ENCODE measurements around the gene CELF2. TPM values are rescaled to one million over a fixed set of nuclear protein-coding genes. Genes with fewer than 3 reads are reported as not detected.

CELF2 gene
- polyA plus RNA-seq, 1 donor from 2014 or later: 55.5 TPM

DNA sequence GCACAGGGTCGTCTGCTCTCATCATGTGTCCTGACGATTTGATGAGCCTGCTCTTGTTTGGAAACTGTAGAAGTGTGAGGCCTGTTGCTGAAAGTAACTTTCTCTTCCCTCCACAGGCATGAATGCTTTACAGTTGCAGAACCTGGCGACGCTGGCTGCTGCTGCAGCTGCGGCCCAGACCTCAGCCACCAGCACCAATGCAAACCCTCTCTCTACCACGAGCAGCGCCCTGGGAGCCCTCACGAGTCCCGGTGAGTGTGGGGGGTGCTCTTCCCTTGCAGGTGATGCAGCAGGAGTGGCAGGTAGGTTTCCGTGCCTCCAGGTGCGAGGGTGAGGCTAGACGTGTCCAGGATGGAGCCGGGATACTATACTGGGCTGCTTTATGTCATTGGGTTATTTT, 270.6 kb downstream of the CELF2 start:
- Histone ChIP-seq H4K20me1 (ENCODE audit: insufficient read depth) (no peaks in the 10 kb centered on the region), H3K4me3 (ENCODE audit: low read length) (no peak overlapping the region), H3K9ac (ENCODE audit: low read length) (no peak overlapping the region), H3K27ac (ENCODE audit: low read length) (no peak overlapping the region), H3K36me3 (ENCODE audit: insufficient read depth, low read length) (peaks cover 14% of the 10 kb centered on the region), H2AFZ (ENCODE audit: low read depth, low read length) (no peak overlapping the region), H3K79me2 (replicated peaks; ENCODE audit: insufficient read depth, low read length) (no peaks in the 10 kb centered on the region), H3K27me3 (ENCODE audit: insufficient read depth, low read depth, low read length) (no peaks in the 10 kb centered on the region), H3F3A (ENCODE audit: insufficient read depth, low read length, poor library complexity, severe bottlenecking) (no peaks in the 10 kb centered on the region), H3K4me2 (ENCODE audit: low read length) (no peak overlapping the region), H3K9me3 (ENCODE audit: low read length) (no peaks in the 10 kb centered on the region), H3K9me2 (ENCODE audit: insufficient read depth, low read length) (no peaks in the 10 kb centered on the region)
- TF ChIP-seq, protein P1, sequence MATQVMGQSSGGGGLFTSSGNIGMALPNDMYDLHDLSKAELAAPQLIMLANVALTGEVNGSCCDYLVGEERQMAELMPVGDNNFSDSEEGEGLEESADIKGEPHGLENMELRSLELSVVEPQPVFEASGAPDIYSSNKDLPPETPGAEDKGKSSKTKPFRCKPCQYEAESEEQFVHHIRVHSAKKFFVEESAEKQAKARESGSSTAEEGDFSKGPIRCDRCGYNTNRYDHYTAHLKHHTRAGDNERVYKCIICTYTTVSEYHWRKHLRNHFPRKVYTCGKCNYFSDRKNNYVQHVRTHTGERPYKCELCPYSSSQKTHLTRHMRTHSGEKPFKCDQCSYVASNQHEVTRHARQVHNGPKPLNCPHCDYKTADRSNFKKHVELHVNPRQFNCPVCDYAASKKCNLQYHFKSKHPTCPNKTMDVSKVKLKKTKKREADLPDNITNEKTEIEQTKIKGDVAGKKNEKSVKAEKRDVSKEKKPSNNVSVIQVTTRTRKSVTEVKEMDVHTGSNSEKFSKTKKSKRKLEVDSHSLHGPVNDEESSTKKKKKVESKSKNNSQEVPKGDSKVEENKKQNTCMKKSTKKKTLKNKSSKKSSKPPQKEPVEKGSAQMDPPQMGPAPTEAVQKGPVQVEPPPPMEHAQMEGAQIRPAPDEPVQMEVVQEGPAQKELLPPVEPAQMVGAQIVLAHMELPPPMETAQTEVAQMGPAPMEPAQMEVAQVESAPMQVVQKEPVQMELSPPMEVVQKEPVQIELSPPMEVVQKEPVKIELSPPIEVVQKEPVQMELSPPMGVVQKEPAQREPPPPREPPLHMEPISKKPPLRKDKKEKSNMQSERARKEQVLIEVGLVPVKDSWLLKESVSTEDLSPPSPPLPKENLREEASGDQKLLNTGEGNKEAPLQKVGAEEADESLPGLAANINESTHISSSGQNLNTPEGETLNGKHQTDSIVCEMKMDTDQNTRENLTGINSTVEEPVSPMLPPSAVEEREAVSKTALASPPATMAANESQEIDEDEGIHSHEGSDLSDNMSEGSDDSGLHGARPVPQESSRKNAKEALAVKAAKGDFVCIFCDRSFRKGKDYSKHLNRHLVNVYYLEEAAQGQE (IDR thresholded peaks at IDR 0.05; ENCODE audit: borderline replicate concordance): no peak
- no peak for TF ChIP-seq EP300 (conservative IDR thresholded peaks at IDR 0.05; ENCODE audit: poor library complexity, severe bottlenecking)
- no peak for TF ChIP-seq EZH2 (IDR thresholded peaks at IDR 0.05; ENCODE audit: borderline replicate concordance, insufficient read depth, low read length, poor library complexity, severe bottlenecking)
- no peak for TF ChIP-seq SMC3 (conservative IDR thresholded peaks at IDR 0.05; ENCODE audit: poor library complexity)
- TF ChIP-seq POLR2AphosphoS5 (IDR thresholded peaks at IDR 0.05): no peak
- TF ChIP-seq, protein P2, sequence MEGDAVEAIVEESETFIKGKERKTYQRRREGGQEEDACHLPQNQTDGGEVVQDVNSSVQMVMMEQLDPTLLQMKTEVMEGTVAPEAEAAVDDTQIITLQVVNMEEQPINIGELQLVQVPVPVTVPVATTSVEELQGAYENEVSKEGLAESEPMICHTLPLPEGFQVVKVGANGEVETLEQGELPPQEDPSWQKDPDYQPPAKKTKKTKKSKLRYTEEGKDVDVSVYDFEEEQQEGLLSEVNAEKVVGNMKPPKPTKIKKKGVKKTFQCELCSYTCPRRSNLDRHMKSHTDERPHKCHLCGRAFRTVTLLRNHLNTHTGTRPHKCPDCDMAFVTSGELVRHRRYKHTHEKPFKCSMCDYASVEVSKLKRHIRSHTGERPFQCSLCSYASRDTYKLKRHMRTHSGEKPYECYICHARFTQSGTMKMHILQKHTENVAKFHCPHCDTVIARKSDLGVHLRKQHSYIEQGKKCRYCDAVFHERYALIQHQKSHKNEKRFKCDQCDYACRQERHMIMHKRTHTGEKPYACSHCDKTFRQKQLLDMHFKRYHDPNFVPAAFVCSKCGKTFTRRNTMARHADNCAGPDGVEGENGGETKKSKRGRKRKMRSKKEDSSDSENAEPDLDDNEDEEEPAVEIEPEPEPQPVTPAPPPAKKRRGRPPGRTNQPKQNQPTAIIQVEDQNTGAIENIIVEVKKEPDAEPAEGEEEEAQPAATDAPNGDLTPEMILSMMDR (IDR thresholded peaks at IDR 0.05; ENCODE audit: poor library complexity, severe bottlenecking): no peak
- no peak for TF ChIP-seq RAD21 (conservative IDR thresholded peaks at IDR 0.05)
- TF ChIP-seq MXI1 (conservative IDR thresholded peaks at IDR 0.05; ENCODE audit: poor library complexity, severe bottlenecking): no peak
- TF ChIP-seq TAF1 (IDR thresholded peaks at IDR 0.05; ENCODE audit: low read depth): no peak

GRCh38 chr10:11290156-11290890, 272.7 kb downstream of the CELF2 start:
- H3K4me3 ChIP-seq (ENCODE audit: low read length): no peak overlapping the region
- H3K79me2 ChIP-seq (replicated peaks; ENCODE audit: insufficient read depth, low read length): no peaks in the 10 kb centered on the region
- no peak overlapping the region for H2AFZ ChIP-seq (ENCODE audit: low read depth, low read length)
- no peaks in the 10 kb centered on the region for H3K9me2 ChIP-seq (ENCODE audit: insufficient read depth, low read length)
- peaks cover 14% of the 10 kb centered on the region for H3K36me3 ChIP-seq (ENCODE audit: insufficient read depth, low read length)
- no peaks in the 10 kb centered on the region for H4K20me1 ChIP-seq (ENCODE audit: insufficient read depth)
- H3K9ac ChIP-seq (ENCODE audit: low read length): no peak overlapping the region
- no peak overlapping the region for H3K27ac ChIP-seq (ENCODE audit: low read length)
- no peak overlapping the region for H3K4me2 ChIP-seq (ENCODE audit: low read length)
- no peaks in the 10 kb centered on the region for H3F3A ChIP-seq (ENCODE audit: insufficient read depth, low read length, poor library complexity, severe bottlenecking)
- no peaks in the 10 kb centered on the region for H3K27me3 ChIP-seq (ENCODE audit: insufficient read depth, low read depth, low read length)
- TF ChIP-seq TAF1 (IDR thresholded peaks at IDR 0.05; ENCODE audit: low read depth) (no peak), RAD21 (conservative IDR thresholded peaks at IDR 0.05) (no peak), EZH2 (IDR thresholded peaks at IDR 0.05; ENCODE audit: borderline replicate concordance, insufficient read depth, low read length, poor library complexity, severe bottlenecking) (no peak), MXI1 (conservative IDR thresholded peaks at IDR 0.05; ENCODE audit: poor library complexity, severe bottlenecking) (no peak), POLR2AphosphoS5 (IDR thresholded peaks at IDR 0.05) (no peak), EP300 (conservative IDR thresholded peaks at IDR 0.05; ENCODE audit: poor library complexity, severe bottlenecking) (no peak), SMC3 (conservative IDR thresholded peaks at IDR 0.05; ENCODE audit: poor library complexity) (no peak)
- TF ChIP-seq, protein P1 (IDR thresholded peaks at IDR 0.05; ENCODE audit: borderline replicate concordance): no peak
- TF ChIP-seq, protein P2 (IDR thresholded peaks at IDR 0.05; ENCODE audit: poor library complexity, severe bottlenecking): no peak
- no peaks in the 10 kb centered on the region for H3K9me3 ChIP-seq (ENCODE audit: low read length)
